Neutrophil (primary cell): ENCODE data around the gene UPF2.
A peak's percentile ranks its signal among the peaks of the same experiment; 100 is the strongest.
"Not testable (repeated sequence)": the region's sequence is repeated elsewhere in the genome, so short reads cannot be mapped to it uniquely, and the experiment has no call there.

ENCODE experiments used
- H3K27ac ChIP-seq: fragments of 200-600 bp; sonication (generic); 2 replicates; pipeline ENCODE4 v1.5.1; 2016; ENCODE audit warnings: mild to moderate bottlenecking, moderate library complexity
- H3K27me3 ChIP-seq: fragments of 200-600 bp; sonication (generic); 2 replicates; pipeline ENCODE4 v1.6.0; 2016; ENCODE audit warnings: mild to moderate bottlenecking
- H3K36me3 ChIP-seq: fragments of 200-600 bp; sonication (generic); 2 replicates; pipeline ENCODE4 v1.5.1; 2017
- H3K4me1 ChIP-seq, 2 experiments: fragments of 200-600 bp in 1 of 2; sonication (generic) in 1 of 2; 1 replicate in 1 of 2; 2 replicates in 1 of 2; pipeline versions ENCODE4 v1.5.1 to v1.6.1; 2013 to 2016; ENCODE audit warnings: low read depth in 1 of 2, low read length in 1 of 2, mild to moderate bottlenecking in 1 of 2, moderate library complexity in 1 of 2; ENCODE audit not compliant: control insufficient read depth in 1 of 2, insufficient read depth in 1 of 2
- H3K4me3 ChIP-seq, 2 experiments: fragments of 200-600 bp in 1 of 2; sonication (generic) in 1 of 2; 1 replicate in 1 of 2; 2 replicates in 1 of 2; pipeline ENCODE4 v1.5.1; 2013 to 2016; ENCODE audit warnings: low read depth in 1 of 2, low read length in 1 of 2, mild to moderate bottlenecking in 1 of 2, moderate library complexity in 1 of 2
- H3K9me3 ChIP-seq: fragments of 200-600 bp; sonication (generic); 2 replicates; pipeline ENCODE4 v1.5.1; 2016
- CTCF ChIP-seq: fragments of 200-600 bp; sonication (generic); IDR thresholded peaks from 2 replicates; pipeline ENCODE4 v1.5.1; 2016; ENCODE audit warnings: antibody characterized with exemption

UPF2 gene

GRCh38 chr10:12020574-12020973 is 22.0 kb downstream of the UPF2 start:
- no peaks in the 10 kb centered on the region for H3K27me3 ChIP-seq
- peaks cover 7 to 17% of the 10 kb centered on the region in 2 experiments for H3K4me1 ChIP-seq
- H3K27ac ChIP-seq = peak overlapping the region; percentile 6
- H3K9me3 ChIP-seq = no peaks in the 10 kb centered on the region
- no peak overlapping the region for H3K4me3 ChIP-seq
- peaks cover 8% of the 10 kb centered on the region for H3K36me3 ChIP-seq
- TF ChIP-seq CTCF = no peak

GRCh38 chr10:12019283-12019971 is 23.2 kb downstream of the UPF2 start:
- H3K36me3 ChIP-seq = peaks cover 8% of the 10 kb centered on the region
- H3K27ac ChIP-seq = peak overlapping the region; percentile 59
- H3K27me3 ChIP-seq = no peaks in the 10 kb centered on the region
- H3K9me3 ChIP-seq = no peaks in the 10 kb centered on the region
- peaks cover 7 to 17% of the 10 kb centered on the region in 2 experiments for H3K4me1 ChIP-seq
- H3K4me3 ChIP-seq = no peak overlapping the region
- TF ChIP-seq CTCF = no peak

- Histone ChIP-seq H3K9me3 (no peaks in the 10 kb centered on the region), H3K27ac (peak overlapping the region; percentile 59), H3K27me3 (no peaks in the 10 kb centered on the region), H3K4me1 (peaks cover 7 to 17% of the 10 kb centered on the region in 2 experiments), H3K36me3 (peaks cover 12% of the 10 kb centered on the region), H3K4me3 (no peak overlapping the region)
- no peak for TF ChIP-seq CTCF
These were observed 23.9 kb downstream of the UPF2 start for GRCh38 chr10:12018438-12019282.

- Histone ChIP-seq H3K4me3 (no peak overlapping the region), H3K27ac (no peak overlapping the region), H3K27me3 (no peaks in the 10 kb centered on the region), H3K36me3 (peaks cover 27% of the 10 kb centered on the region), H3K9me3 (no peaks in the 10 kb centered on the region), H3K4me1 (peaks cover 5 to 8% of the 10 kb centered on the region in 2 experiments)
- no peak for TF ChIP-seq CTCF
These were observed 28.7 kb downstream of the UPF2 start for GRCh38 chr10:12013926-12014325.

- not testable (repeated sequence) for H3K4me1 ChIP-seq, H3K27me3 ChIP-seq, H3K4me3 ChIP-seq, H3K27ac ChIP-seq, H3K9me3 ChIP-seq
- H3K36me3 ChIP-seq = peaks cover 31% of the 10 kb centered on the region
These were observed 29.2 kb downstream of the UPF2 start for GRCh38 chr10:12013391-12013790.

- peaks cover 53% of the 10 kb centered on the region for H3K36me3 ChIP-seq
- H3K9me3 ChIP-seq = no peaks in the 10 kb centered on the region
- H3K27ac ChIP-seq = no peak overlapping the region
- no peak overlapping the region for H3K4me3 ChIP-seq
- TF ChIP-seq CTCF = no peak
- no peaks in the 10 kb centered on the region for H3K27me3 ChIP-seq
- no peaks in the 10 kb centered on the region for H3K4me1 ChIP-seq
These were observed 32.3 kb downstream of the UPF2 start for GRCh38 chr10:12010353-12010752.

GRCh38 chr10:12008842-12009241 is 33.8 kb downstream of the UPF2 start:
- H3K4me3 ChIP-seq, H3K9me3 ChIP-seq, H3K27ac ChIP-seq, H3K27me3 ChIP-seq, H3K4me1 ChIP-seq: not testable (repeated sequence)
- peaks cover 63% of the 10 kb centered on the region for H3K36me3 ChIP-seq
